Midbrain (tissue), 1 donor: ENCODE data around the gene PTPDC1.

Source experiments
- DNase-seq: peaks from one replicate; lab custom pipeline; 2025; lab: John Stamatoyannopoulos, UW

Gene PTPDC1, protein sequence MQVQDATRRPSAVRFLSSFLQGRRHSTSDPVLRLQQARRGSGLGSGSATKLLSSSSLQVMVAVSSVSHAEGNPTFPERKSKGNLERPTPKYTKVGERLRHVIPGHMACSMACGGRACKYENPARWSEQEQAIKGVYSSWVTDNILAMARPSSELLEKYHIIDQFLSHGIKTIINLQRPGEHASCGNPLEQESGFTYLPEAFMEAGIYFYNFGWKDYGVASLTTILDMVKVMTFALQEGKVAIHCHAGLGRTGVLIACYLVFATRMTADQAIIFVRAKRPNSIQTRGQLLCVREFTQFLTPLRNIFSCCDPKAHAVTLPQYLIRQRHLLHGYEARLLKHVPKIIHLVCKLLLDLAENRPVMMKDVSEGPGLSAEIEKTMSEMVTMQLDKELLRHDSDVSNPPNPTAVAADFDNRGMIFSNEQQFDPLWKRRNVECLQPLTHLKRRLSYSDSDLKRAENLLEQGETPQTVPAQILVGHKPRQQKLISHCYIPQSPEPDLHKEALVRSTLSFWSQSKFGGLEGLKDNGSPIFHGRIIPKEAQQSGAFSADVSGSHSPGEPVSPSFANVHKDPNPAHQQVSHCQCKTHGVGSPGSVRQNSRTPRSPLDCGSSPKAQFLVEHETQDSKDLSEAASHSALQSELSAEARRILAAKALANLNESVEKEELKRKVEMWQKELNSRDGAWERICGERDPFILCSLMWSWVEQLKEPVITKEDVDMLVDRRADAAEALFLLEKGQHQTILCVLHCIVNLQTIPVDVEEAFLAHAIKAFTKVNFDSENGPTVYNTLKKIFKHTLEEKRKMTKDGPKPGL

DNA sequence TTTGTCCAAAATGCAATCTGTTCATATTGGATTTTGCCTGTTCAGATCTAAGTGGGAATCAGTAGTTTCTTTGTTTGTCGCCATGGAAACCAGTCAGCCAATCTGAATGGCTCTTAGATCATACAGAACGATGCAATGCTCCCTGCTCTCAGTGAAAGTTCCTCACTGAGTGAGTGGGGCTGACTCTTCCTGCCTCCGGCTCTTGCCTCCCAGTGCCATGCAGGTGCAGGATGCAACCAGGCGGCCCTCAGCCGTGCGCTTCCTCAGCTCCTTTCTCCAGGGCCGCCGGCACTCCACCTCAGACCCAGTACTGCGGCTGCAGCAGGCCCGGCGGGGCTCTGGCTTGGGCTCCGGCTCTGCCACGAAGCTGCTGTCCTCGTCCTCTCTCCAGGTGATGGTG lies at the start of gene PTPDC1:
TSS of gene PTPDC1 (plus strand) at position 151 of the 400 bp plus-strand sequence. CDS start at position 218, 67 bp downstream.
- DNase-seq = peak; percentile 90

DNA sequence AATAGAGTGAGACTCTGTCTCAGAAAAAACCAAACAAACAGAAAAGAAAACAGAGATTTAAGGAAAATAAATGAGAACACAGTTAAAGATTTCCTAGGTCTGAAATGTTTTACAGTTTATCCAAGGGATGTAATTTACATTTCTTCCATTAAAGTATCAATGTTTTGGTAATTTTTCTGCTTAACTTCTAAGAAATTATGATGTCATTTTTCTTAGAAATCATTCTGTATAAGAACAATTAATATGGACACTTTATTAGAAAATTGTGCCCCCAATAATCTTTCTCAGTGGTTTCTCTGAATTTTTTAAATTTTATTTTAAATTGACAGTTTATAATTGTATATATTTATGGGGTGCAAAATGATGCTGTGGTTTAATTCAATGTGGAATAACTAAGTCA lies 49.8 kb upstream of the PTPDC1 start:
- no peak for DNase-seq

DNA sequence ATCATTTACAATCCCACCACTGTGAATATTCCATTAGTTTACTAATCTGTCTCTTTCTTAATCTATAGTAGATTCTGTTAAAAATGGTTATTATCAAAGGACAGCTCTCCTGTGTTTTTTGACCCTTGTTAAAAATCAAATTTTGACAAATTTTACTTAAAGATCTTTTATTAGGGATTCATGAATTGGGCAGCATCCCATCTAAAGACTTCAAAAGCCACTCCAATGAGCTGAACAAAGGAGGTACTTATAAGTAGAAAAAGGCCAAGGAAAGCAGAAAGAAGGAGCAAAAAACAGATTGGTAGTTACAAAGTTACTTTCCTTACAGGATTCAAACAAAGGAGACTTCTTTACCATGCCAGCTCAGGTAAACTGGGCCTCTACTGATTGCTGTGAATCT lies 44.5 kb upstream of the PTPDC1 start:
- DNase-seq = no peak

DNA sequence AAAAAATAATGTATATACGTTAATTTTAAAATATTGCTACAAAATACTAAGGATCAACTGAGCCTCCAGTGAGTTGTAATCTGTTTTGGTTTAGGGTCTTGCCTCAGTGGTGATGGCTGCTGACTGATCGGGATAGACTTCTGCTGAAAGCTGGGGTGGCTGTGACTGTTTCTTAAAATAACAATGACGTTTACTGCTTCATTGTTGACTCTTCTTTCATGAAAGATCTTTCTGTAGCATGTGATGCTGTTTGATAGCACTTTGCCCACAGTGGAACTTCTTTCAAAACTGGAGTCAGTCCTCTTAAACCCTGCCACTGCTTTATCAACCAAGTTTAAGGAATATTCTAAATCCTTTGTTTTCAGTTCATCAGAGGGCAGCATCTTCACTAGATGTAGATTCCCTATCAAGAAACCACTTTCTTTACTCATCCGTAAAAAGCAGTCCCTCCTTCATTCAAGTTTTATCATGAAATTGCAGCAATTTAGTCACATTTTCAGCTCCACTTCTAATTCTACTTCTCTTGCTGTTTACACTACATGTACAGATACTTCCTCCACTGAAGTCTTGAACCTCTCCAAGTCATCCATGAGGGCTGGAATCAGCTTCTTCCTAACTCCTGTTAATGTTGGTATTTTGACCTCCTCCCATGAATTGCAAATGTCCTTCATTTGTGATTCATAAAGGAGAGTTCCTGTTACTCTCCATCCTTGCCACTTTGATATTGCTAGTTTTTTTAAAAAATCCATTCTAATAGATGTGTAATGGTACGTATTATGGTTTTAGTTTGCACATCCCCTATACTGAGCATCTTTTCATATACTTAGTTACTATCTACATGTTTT lies 41.5 kb upstream of the PTPDC1 start:
- DNase-seq = no peak

DNA sequence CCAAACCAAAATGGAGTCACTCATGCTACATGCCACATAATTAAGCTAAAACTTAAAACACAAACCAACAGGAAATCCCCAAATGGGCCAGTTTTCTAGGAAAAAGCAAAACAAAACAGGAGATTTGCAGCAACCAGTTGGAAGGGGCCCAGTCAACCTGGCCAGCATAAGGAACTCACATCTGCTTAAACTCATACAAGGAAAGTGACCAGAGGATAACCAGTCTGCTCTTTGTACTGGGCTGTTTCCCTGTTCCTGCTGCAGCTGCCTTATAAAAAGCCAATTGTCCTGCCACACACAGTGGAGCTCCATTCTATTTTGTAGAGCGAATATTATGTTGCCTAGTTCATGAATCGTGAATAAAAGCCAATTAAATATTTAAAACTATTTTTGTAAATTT lies 29.5 kb upstream of the PTPDC1 start:
- DNase-seq = peak; percentile 29

DNA sequence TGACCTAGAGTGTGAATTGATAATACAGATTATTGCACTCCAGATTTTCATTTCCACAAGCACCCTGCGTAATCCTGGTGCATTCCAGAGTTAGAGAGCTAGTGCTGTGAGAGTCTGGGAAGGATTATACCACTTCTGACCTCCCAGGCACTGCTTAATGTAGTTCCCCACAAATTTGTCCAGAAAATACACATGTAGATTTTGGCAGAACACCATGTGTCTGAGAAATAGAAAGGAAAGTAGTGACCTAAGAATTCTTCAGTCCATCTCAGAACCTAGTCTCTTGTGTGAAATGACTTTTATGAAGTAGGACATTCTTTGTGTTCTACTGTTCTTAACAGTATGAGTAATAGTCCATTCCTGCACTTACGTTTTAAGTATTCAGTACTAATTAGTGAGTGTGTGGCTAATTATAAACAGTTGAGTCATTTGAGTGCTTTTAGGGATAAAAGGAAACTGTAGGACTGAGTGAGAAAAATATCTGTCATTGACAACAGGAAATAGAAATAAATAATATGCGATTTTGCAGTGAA lies 27.8 kb upstream of the PTPDC1 start:
- no peak for DNase-seq

DNA sequence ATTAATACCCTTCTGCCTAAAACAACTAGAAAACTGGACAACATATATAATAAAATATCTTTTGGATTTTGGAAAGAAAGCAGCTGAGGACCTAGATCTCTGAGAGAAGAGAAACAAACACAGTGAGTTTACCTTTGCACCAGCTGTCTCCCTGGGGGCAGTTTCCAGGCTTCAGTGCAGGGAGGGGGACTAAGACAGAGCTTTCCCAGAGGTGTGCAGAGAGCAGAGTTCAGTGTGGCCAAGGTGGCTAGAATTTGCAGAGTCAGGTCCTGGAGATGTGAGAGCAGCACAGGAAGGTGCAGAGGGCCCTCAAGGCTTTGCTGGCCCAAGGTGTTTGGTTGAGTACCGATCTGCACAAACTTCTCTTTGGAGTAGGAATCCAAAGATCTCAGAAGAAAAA lies 26.3 kb upstream of the PTPDC1 start:
- no peak for DNase-seq

DNA sequence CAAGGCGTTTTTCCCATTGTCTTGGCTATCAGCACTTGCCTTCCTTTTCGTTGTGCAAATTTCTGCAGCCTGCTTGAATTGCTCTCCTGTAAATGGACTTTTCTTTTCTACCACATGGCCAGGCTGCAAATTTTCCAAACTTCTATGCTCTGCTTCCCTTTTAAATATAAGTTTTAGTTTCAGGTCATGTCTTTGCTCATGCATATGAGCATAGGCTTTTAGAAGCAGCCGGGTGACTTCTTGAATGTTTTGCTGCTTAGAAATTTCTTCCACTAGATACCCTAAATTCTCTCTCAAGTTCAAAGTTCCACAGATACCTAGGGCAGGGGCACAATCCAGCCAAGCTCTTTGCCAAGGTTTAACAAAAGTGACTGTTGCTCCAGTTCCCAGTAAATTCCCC lies 22.4 kb upstream of the PTPDC1 start:
- no peak for DNase-seq

DNA sequence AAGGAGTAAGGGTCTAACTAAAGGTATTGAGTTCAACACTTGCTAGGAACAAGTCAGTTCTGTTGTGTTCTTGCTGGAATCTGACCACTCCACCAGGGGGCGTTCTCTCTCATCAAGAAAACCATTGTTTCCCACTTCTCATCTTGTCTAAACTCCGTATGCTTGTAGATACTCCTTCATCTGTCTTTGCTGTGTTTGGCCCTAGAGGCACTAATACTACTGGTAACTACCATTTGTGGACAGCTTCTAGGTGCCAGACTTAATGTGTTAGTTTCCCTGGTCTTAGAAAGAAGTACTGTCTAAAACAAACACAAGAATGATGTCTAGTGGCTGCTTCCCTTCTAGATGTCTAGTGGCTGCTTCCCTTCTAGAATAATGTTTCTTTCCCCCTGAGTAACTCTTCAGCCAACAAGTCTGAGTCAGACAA lies 18.7 kb upstream of the PTPDC1 start:
- peak; percentile 78 for DNase-seq

DNA sequence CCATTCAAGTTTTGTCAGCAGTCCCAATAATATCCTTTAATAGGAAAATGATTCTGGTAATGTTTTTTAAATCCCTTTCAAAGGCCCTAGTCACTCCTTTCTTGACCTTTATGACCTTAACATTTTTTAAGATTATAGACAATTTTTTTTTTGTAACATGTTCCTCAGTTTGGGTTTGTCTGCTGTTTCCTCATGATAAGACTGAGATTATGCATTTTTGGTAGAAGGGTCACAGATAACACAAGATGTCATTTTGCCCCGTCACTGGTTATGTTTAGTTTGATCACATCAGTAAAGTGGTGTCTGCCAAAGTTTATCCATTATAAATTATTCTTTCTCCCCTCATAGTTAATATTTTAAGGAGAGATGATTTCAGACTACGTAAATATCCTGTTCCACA lies 16.0 kb upstream of the PTPDC1 start:
- no peak for DNase-seq

DNA sequence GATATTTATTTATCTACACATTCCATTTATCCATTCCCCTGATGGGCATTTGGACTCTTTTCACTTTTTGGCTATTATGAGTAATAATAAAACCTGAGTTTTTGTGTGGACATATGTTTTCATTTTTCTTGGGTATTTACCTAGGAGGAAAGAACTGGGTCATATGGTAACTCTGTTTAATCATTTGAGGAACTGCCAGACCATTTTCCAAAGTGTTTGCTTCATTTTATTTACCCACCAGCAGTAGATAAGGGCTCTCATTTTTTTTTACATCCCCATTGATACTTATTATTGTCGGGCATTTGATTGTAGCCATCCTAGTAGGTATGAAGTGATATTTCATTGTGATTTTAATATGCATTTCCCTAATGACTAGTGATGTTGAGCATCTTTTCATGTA lies 7.7 kb upstream of the PTPDC1 start:
- DNase-seq = no peak

DNA sequence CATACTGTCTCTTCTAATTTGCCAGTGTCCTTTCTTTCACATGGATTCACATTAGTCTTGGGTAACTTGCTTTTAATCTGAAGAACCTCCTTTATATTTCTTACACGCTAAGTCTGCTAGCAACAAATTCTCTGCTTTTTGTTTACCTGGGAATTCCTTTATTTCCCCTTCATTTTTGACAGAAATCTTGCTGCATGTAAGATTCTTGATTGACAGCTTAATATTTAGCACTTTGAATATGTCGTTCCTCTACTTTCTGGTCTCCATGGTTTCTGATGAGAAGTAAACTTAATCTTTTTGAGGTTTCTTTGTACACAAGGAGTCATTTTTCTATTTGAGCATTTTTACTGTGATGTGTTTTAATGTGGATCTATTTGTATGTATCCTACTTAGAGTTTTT lies 6.2 kb upstream of the PTPDC1 start:
- DNase-seq = no peak

DNA sequence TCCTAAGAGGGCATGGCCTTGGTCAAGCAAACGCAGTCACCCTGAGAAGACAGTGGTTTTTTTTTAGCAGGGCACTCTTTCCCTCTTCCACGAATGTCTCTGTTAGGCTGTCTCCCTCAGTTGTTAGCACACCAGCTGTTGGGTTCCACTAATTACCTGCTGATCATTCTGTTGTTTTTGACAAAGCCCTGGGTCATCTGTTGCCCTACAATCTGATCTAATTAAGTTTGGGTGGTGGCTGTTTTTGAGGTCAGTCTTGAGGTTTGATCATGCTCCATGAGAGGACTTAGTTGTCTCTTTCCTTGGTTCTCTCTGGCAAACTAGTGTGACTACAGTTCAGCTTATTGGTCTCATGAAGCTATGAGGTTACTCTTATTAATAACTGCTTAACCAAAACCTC lies 5.0 kb upstream of the PTPDC1 start:
- no peak for DNase-seq

DNA sequence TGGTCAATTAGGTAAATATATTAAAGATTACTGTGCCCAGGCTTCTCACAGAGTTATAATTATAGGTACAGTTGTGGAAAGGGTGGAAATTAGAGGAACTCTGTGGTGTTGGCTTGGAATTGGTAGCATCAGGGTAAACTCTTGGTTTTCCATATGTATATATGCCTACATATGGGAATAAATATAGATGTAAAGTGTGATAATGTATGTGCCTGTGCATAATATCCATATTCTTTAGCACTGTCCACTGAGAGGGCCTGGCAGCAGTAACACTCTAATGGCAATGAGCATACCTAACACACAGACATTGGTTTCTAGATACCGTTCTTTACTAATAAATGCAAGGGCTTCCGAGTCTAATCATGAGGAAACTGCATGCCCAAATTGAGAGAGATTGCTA lies 4.0 kb upstream of the PTPDC1 start:
- no peak for DNase-seq

DNA sequence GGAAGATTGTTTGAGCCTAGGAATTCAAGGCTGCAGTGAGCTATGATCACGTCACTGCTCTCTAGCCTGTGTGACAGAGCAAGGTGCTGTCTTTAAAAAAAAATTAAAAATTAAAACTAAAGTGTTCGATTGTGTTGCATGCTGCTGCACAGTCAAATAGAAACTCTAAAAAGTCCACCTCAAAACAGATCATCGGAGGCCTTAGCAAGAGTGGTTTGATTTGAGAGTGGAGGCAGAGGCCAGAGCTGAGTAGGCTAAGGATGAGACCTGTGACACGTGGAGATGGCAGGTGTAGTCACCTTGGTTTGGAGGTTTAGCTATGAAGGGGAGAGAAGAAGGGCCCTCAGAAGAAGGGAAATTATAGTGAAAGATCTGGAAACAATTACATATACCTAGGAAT lies 2.8 kb upstream of the PTPDC1 start:
- no peak for DNase-seq

DNA sequence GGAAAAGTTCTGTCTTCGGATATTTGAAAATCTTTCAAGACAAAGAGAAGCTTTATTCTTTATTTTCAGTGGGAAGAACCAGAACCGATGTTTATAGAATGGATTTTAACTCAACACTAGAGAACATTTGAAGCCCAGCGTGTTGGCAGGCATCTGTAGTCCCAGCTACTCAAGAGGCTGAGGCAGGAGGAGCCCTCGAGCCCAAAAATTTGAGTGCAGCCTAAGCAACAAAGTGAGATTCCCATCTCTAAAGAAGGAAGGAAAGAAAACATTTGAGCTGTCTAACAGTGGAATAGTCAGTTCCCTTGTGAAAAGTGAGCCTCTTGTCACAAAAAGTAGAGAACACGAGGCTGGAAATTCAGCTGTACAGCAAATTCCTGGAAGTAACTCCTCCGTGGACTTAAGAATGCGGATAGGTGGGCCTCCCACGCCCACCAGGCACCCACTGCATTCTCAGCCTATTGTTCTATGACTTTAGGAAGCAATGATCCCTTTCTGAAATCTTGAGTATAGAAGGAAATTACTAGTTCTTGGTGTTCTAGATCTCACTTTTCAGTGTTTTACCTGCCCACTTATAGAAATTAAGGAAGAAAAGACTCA lies 2.3 kb upstream of the PTPDC1 start:
- DNase-seq = no peak

DNA sequence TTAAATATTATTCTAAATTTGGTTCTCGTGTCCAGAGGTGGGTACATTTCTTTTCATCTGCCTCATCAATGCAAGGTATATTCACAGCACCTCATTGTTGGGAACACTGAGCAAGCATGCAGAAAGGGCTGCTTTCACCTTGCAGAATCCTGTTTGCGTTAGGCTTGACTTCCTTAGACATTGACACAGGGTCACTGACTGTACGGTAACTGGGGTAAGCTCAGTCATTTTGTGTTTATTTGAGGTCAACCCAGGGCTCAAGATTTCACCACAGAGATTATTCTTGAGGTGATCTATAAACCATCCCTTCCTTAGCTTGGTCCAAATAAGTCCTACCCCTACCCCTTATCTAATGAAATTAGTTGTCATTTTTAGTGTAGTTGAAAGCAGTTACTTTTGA lies 1.7 kb upstream of the PTPDC1 start:
- no peak for DNase-seq

DNA sequence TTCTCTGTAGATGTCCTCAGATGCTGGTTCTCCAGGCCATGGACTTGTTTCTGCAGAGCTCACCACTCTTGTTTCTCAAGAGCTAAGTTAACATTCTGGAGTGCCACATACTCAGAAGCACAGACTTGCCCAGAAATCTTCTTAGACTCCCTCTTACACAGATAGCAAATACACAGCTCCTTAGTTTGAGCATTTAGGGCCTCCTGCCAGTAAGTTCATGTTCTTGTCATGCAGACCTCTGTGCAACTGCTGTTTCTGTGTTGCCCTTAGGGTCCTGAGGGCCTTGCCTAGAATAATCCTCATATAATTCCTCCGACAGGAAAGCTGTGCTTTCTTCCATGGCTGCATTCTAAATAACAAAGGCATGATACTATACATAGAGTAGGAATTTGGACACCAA lies 1.3 kb upstream of the PTPDC1 start:
- peak; percentile 14 for DNase-seq

DNA sequence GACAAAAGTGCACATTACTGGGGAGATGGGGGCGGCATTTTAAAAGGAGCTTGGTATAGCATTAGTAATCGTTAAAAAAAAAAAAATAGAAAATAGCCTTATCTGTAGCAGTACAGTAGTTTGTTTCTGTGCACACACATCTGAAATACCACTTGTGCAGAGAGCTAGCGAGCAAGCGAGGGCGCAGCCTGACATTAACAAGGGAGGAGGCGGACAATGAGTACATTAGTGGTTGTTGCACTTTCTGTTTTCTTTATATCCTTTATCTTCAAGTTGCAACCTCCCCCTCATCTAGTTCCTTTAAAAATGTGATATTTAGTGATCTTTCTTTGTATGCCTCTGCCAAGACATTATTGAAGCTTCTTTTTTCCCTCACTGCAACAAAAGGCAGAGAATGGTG lies 880 bp upstream of the PTPDC1 start:
- peak; percentile 43 for DNase-seq

DNA sequence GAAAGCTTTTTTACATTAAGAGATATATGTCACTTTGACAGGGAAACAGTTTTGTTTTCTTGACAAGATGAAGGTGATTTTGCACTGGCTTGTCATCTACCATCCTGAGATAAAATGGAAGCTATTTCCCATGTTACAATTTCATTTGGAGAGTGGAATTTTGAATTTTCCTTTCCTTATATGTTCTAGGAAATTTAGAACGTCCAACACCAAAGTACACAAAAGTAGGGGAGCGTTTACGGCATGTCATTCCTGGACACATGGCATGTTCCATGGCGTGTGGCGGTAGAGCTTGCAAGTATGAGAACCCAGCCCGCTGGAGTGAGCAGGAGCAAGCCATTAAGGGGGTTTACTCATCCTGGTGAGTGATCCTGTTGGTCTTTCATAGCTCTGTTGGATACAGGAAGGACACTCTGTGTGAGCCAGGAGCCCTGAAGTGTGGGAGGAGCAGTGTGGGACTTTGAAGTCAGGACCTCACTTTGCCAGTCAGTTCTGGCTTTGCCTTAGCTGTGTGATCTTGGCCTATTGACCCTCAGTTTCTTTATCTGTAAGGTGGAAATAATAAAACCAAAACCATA lies 887 bp downstream of the PTPDC1 start:
- DNase-seq = no peak
